ENCODE results near the gene MINDY2. TPM values are rescaled to one million over a fixed set of nuclear protein-coding genes. Genes with fewer than 3 reads are reported as not detected.
A peak's percentile ranks its signal among the peaks of the same experiment; 100 is the strongest.
"Not testable (repeated sequence)": the region's sequence is repeated elsewhere in the genome, so short reads cannot be mapped to it uniquely, and the experiment has no call there.

The MINDY2 gene
- polyA plus RNA-seq, 3 donors, result 24.3 to 32.7 (median 29.7) TPM

DNA sequence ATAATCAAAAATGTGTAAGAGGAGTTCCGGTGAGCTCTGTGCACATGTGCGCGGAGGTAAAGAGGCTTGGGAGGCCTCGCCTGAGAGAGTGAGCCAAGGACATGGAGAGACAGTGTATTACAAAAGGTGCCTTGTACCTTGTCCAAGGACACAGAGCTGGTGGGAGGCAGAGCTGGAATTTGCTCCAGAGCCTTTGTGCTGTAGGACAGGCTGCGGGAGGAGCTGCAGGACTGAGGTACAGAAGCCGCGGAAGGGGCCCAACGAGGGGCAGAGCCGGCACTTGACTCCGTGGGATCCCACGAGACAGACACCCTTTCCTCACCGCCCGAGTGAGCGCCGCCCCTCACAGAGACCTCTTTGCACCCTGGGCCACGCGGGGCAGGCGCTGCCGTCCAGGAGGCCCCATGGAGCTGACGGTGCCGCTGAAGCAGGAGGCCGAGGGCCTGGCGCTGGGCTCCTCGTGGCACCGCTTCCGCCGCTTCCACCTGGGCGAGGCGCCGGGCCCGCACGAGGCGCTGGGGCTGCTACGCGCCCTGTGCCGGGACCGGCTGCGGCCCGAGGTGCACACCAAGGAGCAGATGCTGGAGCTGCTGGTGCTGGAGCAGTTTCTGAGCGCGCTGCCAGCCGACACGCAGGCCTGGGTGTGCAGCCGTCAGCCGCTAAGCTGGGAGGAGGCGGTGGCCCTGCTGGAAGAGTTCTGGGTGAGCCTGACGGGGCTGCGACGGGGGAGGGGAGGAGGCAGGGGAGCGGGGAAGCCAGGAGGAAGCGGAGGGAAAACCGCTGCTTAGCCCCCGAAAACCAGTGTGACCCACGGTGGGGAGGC is 93.7 kb downstream of the MINDY2 start:
- peak in 7 of 11 donors; percentile 8 to 45 (median 29) for DNase-seq (ENCODE audit: extremely low read depth in 1 of 11, low read depth in 9 of 11, low spot score in 4 of 11)

DNA sequence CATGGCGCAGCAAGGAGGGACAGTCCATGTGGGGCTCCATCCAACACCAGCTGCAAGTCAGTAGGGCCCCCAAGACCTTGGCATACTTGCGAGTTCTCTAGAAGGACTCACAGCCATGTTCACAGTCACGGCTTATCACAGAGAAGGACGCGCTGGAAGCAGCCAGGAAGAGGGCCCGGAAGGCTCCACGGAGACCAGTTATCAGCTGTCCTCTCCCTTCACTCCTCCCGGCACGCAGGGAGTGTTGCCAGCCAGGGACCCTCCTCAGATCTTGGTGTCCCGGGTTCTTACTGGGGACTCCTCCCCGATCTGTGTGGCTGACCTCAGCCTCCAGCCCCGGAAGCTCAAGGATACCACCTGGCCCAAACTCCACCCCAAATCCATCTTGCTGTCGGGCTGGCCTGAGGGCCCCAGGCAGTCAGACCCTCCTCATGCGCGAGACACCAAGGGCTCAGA is 94.4 kb downstream of the MINDY2 start:
- no peak for DNase-seq (ENCODE audit: extremely low read depth in 1 of 11, low read depth in 9 of 11, low spot score in 4 of 11)

DNA sequence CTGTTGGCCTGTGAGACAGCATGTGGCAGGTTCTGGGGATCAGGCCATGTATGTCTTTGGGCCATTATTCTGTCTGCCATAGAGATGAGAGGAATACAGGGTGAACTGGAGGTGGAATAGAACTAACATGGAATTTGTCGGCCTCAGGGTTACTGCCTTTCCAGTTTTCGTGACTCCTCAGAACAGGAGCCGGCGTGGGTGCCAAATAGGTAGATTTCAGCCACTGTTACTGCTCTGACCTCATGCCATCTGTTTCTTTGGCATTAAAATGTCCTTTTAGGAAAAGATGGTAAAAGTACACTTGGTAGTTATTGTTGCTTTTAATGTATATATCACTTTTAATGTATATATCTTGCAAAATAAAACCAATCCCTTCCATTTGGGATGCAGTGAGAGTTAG is 96.8 kb downstream of the MINDY2 start:
- DNase-seq (ENCODE audit: extremely low read depth in 1 of 11, low read depth in 9 of 11, low spot score in 4 of 11), result no peak

DNA sequence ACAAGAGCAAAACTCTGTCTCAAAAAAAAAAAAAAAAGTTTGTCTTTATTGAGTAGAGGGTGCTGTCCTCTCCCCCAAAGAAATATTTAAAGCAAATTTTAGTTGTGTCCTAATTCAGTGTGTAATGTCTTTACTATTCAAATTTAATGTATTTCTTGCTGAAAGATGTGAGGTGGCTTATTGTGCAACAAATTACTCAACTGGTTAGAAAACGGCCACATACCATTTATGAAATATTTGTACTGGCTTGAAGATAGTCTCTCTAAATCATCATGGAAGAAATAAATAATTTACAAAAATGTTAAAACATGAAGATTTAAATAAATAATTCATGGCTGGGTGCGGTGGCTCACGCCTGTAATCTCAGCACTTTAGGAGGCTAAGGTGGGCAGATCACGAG is 99.3 kb downstream of the MINDY2 start:
- DNase-seq (ENCODE audit: extremely low read depth in 1 of 11, low read depth in 9 of 11, low spot score in 4 of 11), result no peak

DNA sequence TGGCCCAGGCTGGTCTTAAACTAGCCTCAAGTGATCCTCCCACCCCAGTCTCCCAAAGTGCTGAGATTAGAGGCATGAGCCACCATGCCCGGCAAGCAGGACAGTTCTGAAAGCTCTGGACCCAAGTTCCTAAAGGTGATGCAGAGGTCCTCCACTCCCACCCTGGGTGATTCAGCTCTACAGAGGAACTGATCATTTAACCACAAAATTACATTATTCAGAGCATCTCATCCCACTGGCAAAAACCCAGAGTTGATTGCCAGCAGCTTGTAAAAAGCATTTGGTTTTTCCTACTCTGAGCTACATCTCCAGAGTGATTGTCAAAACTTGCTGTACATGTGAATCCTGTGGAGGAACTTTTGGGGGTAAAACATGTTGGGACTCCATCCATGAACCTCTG is 102.2 kb downstream of the MINDY2 start:
- DNase-seq (ENCODE audit: extremely low read depth in 1 of 11, low read depth in 9 of 11, low spot score in 4 of 11), result no peak

DNA sequence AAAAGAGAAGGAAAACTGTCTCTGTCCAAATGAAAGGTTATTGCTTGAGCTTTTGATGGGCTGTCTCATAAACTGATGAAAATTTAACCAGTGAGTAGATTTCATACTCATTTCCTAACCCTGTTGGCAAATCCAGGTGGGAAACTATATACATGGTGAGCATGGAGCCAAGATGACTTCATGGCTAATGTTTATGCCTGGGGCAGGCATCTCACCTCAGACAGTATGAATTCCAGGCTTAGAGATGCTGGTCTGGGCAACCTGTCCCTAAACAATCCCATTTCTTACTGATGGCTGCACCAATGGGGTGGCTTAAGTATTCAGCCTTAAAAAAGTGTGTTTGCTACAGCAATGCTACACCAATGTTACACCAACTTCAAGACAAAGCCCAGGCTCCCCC is 104.2 kb downstream of the MINDY2 start:
- no peak for DNase-seq (ENCODE audit: extremely low read depth in 1 of 11, low read depth in 9 of 11, low spot score in 4 of 11)

DNA sequence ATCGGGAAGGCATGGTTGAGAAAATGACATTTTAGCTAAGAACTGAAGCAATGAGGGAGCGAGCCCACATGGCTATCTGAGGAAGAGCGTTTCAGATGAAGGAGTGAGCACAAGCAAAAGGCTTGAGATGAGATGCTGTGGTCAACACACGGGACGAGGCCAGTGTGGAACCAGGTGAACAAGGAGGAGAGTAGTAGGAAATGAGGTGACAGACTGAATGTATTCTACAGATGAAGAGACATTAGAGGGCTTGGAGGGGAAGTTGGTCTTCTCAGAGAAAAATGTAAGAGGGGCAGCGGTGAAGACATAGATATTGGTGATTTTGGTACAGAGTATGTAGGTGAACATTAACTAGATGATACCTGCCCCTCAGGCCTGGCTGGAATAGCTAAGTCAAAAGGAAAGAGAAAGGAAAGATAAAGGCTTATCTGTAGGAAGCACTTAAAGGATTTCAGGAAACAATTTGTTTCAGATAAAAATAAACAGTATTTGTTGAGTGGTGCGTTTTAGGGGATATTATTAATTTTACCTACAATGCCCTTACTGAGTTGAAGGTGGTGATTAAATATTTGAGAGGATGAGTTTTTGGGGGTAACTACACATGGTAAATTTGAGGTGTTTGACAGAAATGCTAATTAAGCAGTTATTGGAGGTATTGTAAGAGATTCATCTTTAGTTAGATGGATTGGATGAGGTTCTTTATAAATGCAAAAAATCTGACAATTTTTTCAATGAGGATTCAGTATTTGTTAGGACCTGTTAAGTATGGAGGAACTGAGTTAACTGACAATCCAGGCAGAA is 105.4 kb downstream of the MINDY2 start:
- no peak for DNase-seq (ENCODE audit: extremely low read depth in 1 of 11, low read depth in 9 of 11, low spot score in 4 of 11)

DNA sequence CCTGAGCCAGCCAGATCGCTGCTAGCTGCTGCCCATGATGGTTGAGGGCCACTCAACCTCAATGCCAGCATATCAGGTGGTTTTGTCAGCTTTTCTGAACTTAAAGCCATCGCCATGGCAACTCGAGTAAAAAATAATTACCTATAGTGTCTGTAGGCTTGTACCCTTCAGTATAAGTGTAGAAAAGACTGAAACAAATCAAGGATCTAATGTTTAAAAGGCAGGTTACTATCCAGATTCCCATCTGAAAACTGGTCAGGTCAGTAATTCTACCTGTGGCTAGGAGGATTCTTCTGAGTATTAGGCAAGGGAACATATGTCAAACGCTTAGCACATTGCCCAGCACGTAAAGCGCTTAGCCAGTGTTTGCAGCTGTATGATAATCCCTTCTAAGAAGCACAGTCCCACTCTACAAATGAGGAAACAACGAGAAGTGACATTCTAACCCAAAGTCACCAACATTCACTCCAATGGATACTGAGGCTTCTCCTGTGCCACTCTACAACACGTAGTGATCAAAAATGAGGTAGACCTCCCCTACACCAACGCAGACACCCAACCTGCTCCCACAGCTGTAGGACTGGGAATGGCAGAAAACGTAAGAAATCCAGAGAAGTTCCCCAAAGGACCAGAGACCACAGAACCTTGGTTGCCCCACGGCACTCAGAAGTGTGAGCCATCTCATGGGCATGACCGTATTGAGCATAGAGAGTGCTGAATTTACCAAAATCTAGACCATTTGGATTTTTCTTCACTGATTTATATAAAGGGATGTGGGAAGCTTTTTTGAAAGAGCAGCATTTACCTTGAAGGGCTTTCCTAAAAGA is 107.1 kb downstream of the MINDY2 start:
- DNase-seq (ENCODE audit: extremely low read depth in 1 of 11, low read depth in 9 of 11, low spot score in 4 of 11), result no peak

DNA sequence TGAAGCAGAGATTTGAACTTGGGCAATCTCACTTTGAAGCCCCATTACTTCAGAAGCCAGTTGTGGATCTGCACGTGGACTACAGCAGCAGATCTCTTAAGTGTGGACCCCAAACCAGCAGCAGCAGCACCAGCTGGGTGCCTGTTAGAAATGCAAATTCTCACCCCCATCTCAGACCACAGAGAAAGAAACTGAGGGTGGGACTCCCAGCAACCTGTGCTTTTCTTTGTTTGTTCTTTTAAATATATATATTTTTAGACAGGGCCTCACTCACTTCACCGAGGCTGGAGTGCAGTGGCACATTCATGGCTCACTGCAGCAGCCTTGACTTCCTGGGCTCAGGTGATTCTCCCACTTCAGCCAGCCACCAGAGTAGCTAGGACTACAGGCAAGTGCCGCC is 109.2 kb downstream of the MINDY2 start:
- DNase-seq (ENCODE audit: extremely low read depth in 1 of 11, low read depth in 9 of 11, low spot score in 4 of 11), result no peak

DNA sequence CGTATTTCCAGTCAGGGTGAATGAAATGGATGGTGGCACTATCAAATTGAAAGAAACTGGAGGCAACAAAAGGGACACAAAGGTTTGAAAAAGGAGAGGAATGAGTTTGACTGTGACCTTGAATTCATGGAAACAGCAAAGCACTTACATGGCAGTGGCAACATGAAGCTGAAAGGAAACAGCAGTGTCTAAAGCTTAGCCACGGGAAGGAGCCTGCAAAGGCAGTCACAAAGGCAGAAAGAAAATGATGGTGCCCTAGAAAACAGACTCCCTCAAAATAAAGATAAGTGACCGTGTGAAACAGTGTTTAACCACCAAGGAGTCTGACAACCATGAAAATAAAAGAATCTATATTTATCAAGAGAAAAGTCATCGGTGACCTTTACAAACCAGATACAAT is 111.1 kb downstream of the MINDY2 start:
- DNase-seq (ENCODE audit: extremely low read depth in 1 of 11, low read depth in 9 of 11, low spot score in 4 of 11), result no peak

DNA sequence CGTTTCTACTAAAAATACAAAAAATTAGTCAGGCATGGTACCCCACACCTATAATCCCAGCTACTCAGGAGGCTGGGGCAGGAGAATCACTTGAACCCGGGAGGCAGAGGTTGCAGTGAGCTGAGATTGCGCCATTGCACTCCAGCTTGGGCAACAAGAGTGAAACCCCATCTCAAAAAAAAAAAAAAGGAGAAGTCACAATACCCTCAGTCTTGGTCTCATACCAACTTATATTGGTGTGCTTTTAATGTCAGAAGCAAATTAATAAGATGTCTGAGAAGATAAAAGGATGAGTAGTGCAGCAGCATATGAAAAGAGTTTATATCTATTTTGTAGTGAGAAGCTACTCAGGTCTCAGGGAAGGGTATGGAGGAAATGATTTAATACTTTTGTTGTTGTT is 112.8 kb downstream of the MINDY2 start:
- DNase-seq (ENCODE audit: extremely low read depth in 1 of 11, low read depth in 9 of 11, low spot score in 4 of 11), result not testable (repeated sequence)

DNA sequence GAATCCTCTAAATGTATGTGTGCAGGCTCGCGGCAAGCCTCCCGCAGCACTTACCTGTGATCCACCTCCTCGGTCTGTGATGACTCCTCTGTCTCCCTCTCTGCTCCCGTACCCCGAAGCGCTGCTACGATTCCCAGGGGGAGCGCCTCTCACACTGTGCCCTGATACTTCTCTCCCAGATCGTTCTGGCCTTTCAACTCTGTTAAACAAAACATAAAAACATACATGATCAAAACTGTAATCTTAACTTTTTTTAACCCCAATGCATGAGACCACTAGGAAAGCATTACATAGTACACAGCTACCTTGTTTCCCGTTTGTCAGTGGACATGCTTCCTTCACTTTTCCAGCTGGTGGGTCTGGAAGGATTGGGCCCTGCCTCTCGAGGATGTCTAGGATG is 115.8 kb downstream of the MINDY2 start:
- DNase-seq (ENCODE audit: extremely low read depth in 1 of 11, low read depth in 9 of 11, low spot score in 4 of 11), result no peak

DNA sequence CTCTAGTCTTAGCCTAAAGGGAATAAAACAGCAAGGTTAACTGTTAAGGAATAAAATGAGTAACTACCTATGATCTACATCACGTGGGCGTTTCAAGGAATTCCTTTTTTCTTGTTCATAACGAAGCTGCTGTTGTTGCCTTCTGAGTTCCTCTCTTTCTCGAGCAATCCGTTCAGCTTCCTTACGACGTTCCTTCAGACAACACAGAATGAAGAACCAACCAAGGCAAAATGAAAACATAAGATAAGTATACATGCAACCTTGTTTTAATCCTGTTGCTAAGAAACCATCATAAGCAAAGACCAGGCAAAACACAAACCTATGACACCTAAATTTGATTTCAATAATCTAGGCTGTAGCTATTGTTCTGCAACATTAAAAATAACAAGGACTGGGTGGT is 118.3 kb downstream of the MINDY2 start:
- DNase-seq (ENCODE audit: extremely low read depth in 1 of 11, low read depth in 9 of 11, low spot score in 4 of 11), result no peak

DNA sequence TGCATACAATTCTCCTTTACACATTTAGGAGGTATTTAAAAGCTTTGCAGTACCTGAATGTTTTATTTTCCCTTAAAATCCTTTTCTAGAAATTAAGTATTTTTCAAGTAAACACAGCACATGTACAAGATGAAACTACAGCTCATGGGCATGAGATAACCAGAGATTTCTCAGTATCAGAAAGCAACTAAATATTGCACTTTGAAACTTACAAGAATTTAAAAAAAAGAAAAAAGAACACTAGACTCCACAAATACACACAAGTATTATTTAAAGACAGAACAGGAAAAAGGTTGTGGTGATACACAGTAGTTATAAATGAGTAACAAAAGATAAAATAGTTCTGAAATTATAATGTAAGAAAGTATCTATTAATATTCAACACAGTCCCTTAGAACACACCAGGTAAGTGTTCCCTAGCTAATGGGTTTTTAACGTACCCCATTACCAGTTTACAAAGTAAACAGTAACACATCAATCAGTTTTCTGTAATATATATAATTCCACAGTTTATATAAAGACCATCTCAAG is 127.1 kb downstream of the MINDY2 start:
- DNase-seq (ENCODE audit: extremely low read depth in 1 of 11, low read depth in 9 of 11, low spot score in 4 of 11), result no peak

DNA sequence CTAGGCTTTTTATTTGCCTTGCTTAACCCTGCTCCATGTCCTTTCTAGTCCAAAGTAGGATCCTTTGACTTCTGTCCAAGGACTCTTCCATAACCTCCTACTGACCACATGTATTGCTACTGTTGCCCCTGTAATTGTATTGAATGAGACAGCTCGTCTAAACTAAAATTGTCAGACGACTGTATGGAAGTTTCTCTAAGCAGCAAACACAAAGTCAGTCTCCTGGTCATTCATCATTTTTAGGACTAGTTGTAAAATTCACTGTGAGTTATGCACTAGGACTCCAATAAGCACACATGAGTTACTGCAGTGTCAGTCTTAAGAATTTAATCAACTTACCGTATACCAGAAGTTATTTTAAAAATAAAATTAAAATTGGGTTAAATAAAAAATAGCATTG is 129.5 kb downstream of the MINDY2 start:
- DNase-seq (ENCODE audit: extremely low read depth in 1 of 11, low read depth in 9 of 11, low spot score in 4 of 11), result peak in 10 of 11 donors; percentile 8 to 36 (median 14)

DNA sequence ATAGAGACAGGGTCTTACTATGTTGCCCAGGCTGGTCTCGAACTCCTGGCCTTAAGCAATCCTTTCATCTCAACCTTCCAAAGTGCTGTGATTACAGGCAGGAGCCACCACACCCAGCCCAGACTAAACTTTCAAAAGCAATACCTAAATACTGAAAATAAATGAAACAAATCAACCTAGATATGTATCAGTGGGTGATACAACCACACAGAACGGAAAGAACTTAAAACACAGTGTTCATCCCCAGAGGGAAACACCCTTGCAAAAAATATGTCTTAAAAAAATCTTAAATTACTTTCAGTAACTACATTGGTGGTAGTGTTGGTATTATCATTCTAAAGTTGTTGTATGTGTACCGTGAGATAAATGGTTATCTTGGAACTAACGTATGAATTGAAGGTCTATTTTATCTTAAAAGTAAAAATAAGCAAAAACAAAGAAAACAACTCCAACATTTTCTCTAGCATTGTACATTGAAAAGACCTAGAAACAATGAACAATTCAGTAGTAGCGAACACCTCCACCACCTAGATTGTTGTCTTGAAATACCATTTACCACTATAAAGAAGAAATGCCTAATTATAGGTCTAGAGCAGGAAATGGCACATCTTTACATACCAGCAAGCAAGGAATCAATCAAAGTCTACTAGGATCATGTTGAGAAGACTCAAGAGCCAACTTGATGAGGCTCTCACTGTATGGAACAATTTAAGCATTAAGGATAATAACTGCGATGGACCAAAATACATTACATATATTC is 137.6 kb downstream of the MINDY2 start:
- no peak for DNase-seq (ENCODE audit: extremely low read depth in 1 of 11, low read depth in 9 of 11, low spot score in 4 of 11)

DNA sequence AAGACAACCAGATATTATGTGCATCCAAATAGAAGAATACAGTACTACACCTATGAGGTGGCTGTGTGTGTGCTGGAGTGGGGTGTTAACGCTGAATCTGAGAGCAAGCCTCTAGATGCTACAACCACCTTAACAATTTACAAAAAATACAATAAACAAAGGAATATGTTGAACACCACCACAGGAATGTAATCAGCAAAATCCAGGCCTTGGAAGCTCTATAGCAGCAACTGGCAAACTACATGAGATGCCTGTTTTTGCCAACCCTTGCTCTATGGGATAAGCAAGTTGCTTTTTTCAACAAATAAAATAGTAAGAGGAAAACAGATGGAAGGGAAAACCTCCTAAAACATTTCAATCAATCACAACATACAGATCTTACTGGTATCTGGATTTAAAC is 138.5 kb downstream of the MINDY2 start:
- no peak for DNase-seq (ENCODE audit: extremely low read depth in 1 of 11, low read depth in 9 of 11, low spot score in 4 of 11)

DNA sequence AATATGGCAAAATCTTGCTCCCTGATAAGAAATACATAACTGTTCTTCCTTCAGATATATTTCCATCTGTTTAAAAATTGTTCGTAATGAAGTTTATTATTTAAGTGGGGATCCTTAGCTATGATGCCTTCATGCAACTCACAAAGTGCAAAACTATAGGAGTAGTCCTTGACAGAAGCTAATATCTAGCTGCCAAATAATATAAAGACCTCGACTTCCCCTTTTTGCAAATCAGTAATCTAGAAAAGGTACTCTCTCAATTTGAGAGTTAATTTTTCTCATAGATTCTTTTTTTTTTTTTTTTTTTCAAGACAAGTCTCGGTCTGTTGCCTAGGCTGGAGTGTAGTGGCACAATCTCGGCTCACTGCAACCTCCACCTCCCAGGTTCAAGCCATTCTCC is 139.4 kb downstream of the MINDY2 start:
- no peak for DNase-seq (ENCODE audit: extremely low read depth in 1 of 11, low read depth in 9 of 11, low spot score in 4 of 11)

All from renal cortex interstitium (tissue), 11 donors.